ENCODE measurements around the gene SPATA31A3. TPM values are rescaled to one million over a fixed set of nuclear protein-coding genes. Genes with fewer than 3 reads are reported as not detected.
"Not testable (repeated sequence)": the region's sequence is repeated elsewhere in the genome, so short reads cannot be mapped to it uniquely, and the experiment has no call there.

SPATA31A3 gene
- total RNA-seq (2014; rRNA removed; shearing (Covaris generic)) = not detected in 2 replicates
- polyA plus RNA-seq (2016; fragmentation: Nextera tagmentation; extraction: Ambion mirVana) = not detected in 2 replicates

- H3K27ac ChIP-seq; H3K4me1 ChIP-seq (ENCODE audit: insufficient read depth); H3K79me2 ChIP-seq (ENCODE audit: insufficient read depth); H2AFZ ChIP-seq; H4K20me1 ChIP-seq (ENCODE audit: insufficient read depth); H3K4me3 ChIP-seq; H3K9ac ChIP-seq; H3K27me3 ChIP-seq (replicated peaks; ENCODE audit: insufficient read depth); DNase-seq; H3K9me2 ChIP-seq (ENCODE audit: insufficient read depth); H3F3A ChIP-seq (ENCODE audit: insufficient read depth); H3K36me3 ChIP-seq (ENCODE audit: low read depth); H3K9me3 ChIP-seq (ENCODE audit: low read depth); H3K4me2 ChIP-seq (ENCODE audit: unreplicated experiment); in situ Hi-C loops (cut with MboI): not testable (repeated sequence)
- no CpG with 5 or more reads among the region's 7 CpGs for WGBS, 2 experiments (ENCODE audit: low coverage in 1 of 2, low lambda C conversion rate in 2 of 2, missing lambda C conversion rate in 2 of 2)
These were observed at the start of gene SPATA31A3 for GRCh38 chr9:66992450-66992849. Gene SPATA31A3, minus strand, starts transcription at chr9:66992550. Its CDS starts 29 bp downstream, at chr9:66992521.

GRCh38 chr9:66952576-66952975 lies 39.8 kb downstream of the SPATA31A3 start:
- H3K9me2 ChIP-seq (ENCODE audit: insufficient read depth); H3K27ac ChIP-seq; H3K4me1 ChIP-seq (ENCODE audit: insufficient read depth); H3K27me3 ChIP-seq (replicated peaks; ENCODE audit: insufficient read depth); H3K9ac ChIP-seq; H3K9me3 ChIP-seq (ENCODE audit: low read depth); H4K20me1 ChIP-seq (ENCODE audit: insufficient read depth); H3K79me2 ChIP-seq (ENCODE audit: insufficient read depth); H3K4me3 ChIP-seq; H3K36me3 ChIP-seq (ENCODE audit: low read depth); H3K4me2 ChIP-seq (ENCODE audit: unreplicated experiment); H3F3A ChIP-seq (ENCODE audit: insufficient read depth); in situ Hi-C loops (cut with MboI); H2AFZ ChIP-seq: not testable (repeated sequence)
- WGBS, 2 experiments (ENCODE audit: low coverage in 1 of 2, low lambda C conversion rate in 2 of 2, missing lambda C conversion rate in 2 of 2) = 63 to 70% methylated on average over 11 of the region's 11 CpGs
- DNase-seq = peak; percentile 0

GRCh38 chr9:66942400-66943155 lies 49.8 kb downstream of the SPATA31A3 start:
- WGBS, 2 experiments (ENCODE audit: low coverage in 1 of 2, low lambda C conversion rate in 2 of 2, missing lambda C conversion rate in 2 of 2) = 7 to 10% methylated on average over 4 to 5 of the region's 5 CpGs
- H3K27ac ChIP-seq; H3K27me3 ChIP-seq (replicated peaks; ENCODE audit: insufficient read depth); H3K9me2 ChIP-seq (ENCODE audit: insufficient read depth); H3F3A ChIP-seq (ENCODE audit: insufficient read depth); H2AFZ ChIP-seq; H3K79me2 ChIP-seq (ENCODE audit: insufficient read depth); H3K4me2 ChIP-seq (ENCODE audit: unreplicated experiment); H3K9ac ChIP-seq; H3K36me3 ChIP-seq (ENCODE audit: low read depth); H3K4me1 ChIP-seq (ENCODE audit: insufficient read depth); in situ Hi-C loops (cut with MboI); H3K9me3 ChIP-seq (ENCODE audit: low read depth); H3K4me3 ChIP-seq; H4K20me1 ChIP-seq (ENCODE audit: insufficient read depth); DNase-seq: not testable (repeated sequence)

- in situ Hi-C loops (cut with MboI); H3K4me2 ChIP-seq (ENCODE audit: unreplicated experiment); H3K27ac ChIP-seq; H3F3A ChIP-seq (ENCODE audit: insufficient read depth); H3K36me3 ChIP-seq (ENCODE audit: low read depth); DNase-seq; H3K27me3 ChIP-seq (replicated peaks; ENCODE audit: insufficient read depth); H3K4me3 ChIP-seq; H3K9me2 ChIP-seq (ENCODE audit: insufficient read depth); H3K9me3 ChIP-seq (ENCODE audit: low read depth); H4K20me1 ChIP-seq (ENCODE audit: insufficient read depth); H3K9ac ChIP-seq; H2AFZ ChIP-seq; H3K79me2 ChIP-seq (ENCODE audit: insufficient read depth); H3K4me1 ChIP-seq (ENCODE audit: insufficient read depth): not testable (repeated sequence)
- WGBS, 2 experiments (ENCODE audit: low coverage in 1 of 2, low lambda C conversion rate in 2 of 2, missing lambda C conversion rate in 2 of 2) = 15 to 18% methylated on average over 1 of the region's 2 CpGs
These were observed 52.2 kb downstream of the SPATA31A3 start for GRCh38 chr9:66939878-66940830.

GRCh38 chr9:66938322-66938721 lies 54.0 kb downstream of the SPATA31A3 start:
- H3K9me3 ChIP-seq (ENCODE audit: low read depth); H3K4me1 ChIP-seq (ENCODE audit: insufficient read depth); H3K4me2 ChIP-seq (ENCODE audit: unreplicated experiment); H3K27ac ChIP-seq; H2AFZ ChIP-seq; H3K9ac ChIP-seq; H3K36me3 ChIP-seq (ENCODE audit: low read depth); H3K27me3 ChIP-seq (replicated peaks; ENCODE audit: insufficient read depth); H4K20me1 ChIP-seq (ENCODE audit: insufficient read depth); H3K9me2 ChIP-seq (ENCODE audit: insufficient read depth); H3F3A ChIP-seq (ENCODE audit: insufficient read depth); DNase-seq; H3K4me3 ChIP-seq; in situ Hi-C loops (cut with MboI); H3K79me2 ChIP-seq (ENCODE audit: insufficient read depth): not testable (repeated sequence)
- WGBS, 2 experiments (ENCODE audit: low coverage in 1 of 2, low lambda C conversion rate in 2 of 2, missing lambda C conversion rate in 2 of 2) = 19% methylated on average over 5 of the region's 5 CpGs

- H3K27ac ChIP-seq; H3K36me3 ChIP-seq (ENCODE audit: low read depth); in situ Hi-C loops (cut with MboI); H3K4me2 ChIP-seq (ENCODE audit: unreplicated experiment); H3K9me2 ChIP-seq (ENCODE audit: insufficient read depth); H3K4me3 ChIP-seq; H3K27me3 ChIP-seq (replicated peaks; ENCODE audit: insufficient read depth); H3K9ac ChIP-seq; H3F3A ChIP-seq (ENCODE audit: insufficient read depth); DNase-seq; H3K9me3 ChIP-seq (ENCODE audit: low read depth); H2AFZ ChIP-seq; H3K79me2 ChIP-seq (ENCODE audit: insufficient read depth); H4K20me1 ChIP-seq (ENCODE audit: insufficient read depth); H3K4me1 ChIP-seq (ENCODE audit: insufficient read depth): not testable (repeated sequence)
- 23 to 26% methylated on average over 2 to 3 of the region's 3 CpGs for WGBS, 2 experiments (ENCODE audit: low coverage in 1 of 2, low lambda C conversion rate in 2 of 2, missing lambda C conversion rate in 2 of 2)
These were observed 54.7 kb downstream of the SPATA31A3 start for GRCh38 chr9:66937662-66938061.

Measured in GM23248 (cell line).